Neural progenitor cell (in vitro differentiated cells): ENCODE results near the gene DERL2. TPM values are rescaled to one million over a fixed set of nuclear protein-coding genes. Genes with fewer than 3 reads are reported as not detected.

Experiments used
- DNase-seq: peaks from one replicate; pipeline ENCODE4 v3.0.0-alpha.2; 2016; ENCODE audit warnings: low spot score
- H2AFZ ChIP-seq: fragments of 200-600 bp; sonication (generic); replicated peaks from 2 replicates; pipeline ENCODE4 v1.6.1; 2016; ENCODE audit warnings: antibody characterized with exemption
- H3F3A ChIP-seq: fragments of 200-600 bp; sonication (generic); 2 replicates; pipeline ENCODE4 v1.6.1; 2016; ENCODE audit warnings: antibody characterized with exemption, low read depth
- H3K27ac ChIP-seq: fragments of 200-600 bp; sonication (generic); 2 replicates; pipeline ENCODE4 v1.5.1; 2016; ENCODE audit warnings: mild to moderate bottlenecking
- H3K27me3 ChIP-seq: fragments of 200-600 bp; sonication (generic); 2 replicates; pipeline ENCODE4 v1.6.1; 2016; ENCODE audit warnings: mild to moderate bottlenecking, moderate library complexity
- H3K36me3 ChIP-seq: fragments of 200-600 bp; sonication (generic); 2 replicates; pipeline ENCODE4 v1.5.1; 2016
- H3K4me1 ChIP-seq: fragments of 200-600 bp; sonication (generic); 2 replicates; pipeline ENCODE4 v1.6.1; 2016; ENCODE audit warnings: mixed run types
- H3K4me2 ChIP-seq: fragments of 200-600 bp; sonication (generic); 2 replicates; pipeline ENCODE4 v1.6.1; 2016
- H3K4me3 ChIP-seq: fragments of 200-600 bp; sonication (generic); 2 replicates; pipeline ENCODE4 v1.5.1; 2016
- H3K79me2 ChIP-seq: fragments of 200-600 bp; sonication (generic); 2 replicates; pipeline ENCODE4 v1.6.1; 2016; ENCODE audit warnings: low read depth
- H3K9ac ChIP-seq: fragments of 200-600 bp; sonication (generic); 2 replicates; pipeline ENCODE4 v1.6.1; 2016
- H3K9me3 ChIP-seq: fragments of 200-600 bp; sonication (generic); 2 replicates; pipeline ENCODE4 v1.5.1; 2016; ENCODE audit warnings: low read depth
- H4K20me1 ChIP-seq: fragments of 200-600 bp; sonication (generic); 2 replicates; pipeline ENCODE4 v1.6.1; 2016; ENCODE audit warnings: low read depth
- H3K27ac Mint-ChIP-seq: 3 replicates; pipeline ENCODE4 v1.8.0; 2021; ENCODE audit warnings: mixed read lengths
- H3K27me3 Mint-ChIP-seq: 2 replicates; pipeline ENCODE4 v1.8.0; 2022; ENCODE audit warnings: low read depth, mild to moderate bottlenecking, inconsistent platforms, moderate library complexity, mixed read lengths; ENCODE audit not compliant: insufficient read depth
- H3K36me3 Mint-ChIP-seq: 3 replicates; pipeline ENCODE4 v1.8.0; 2021; ENCODE audit warnings: mixed read lengths
- H3K4me1 Mint-ChIP-seq: 3 replicates; pipeline ENCODE4 v1.8.0; 2021; ENCODE audit warnings: mixed read lengths
- H3K4me3 Mint-ChIP-seq: 3 replicates; pipeline ENCODE4 v1.8.0; 2021; ENCODE audit warnings: mild to moderate bottlenecking, moderate library complexity, mixed read lengths
- H3K9me3 Mint-ChIP-seq: 3 replicates; pipeline ENCODE4 v1.8.0; 2020; ENCODE audit warnings: mixed read lengths
- CTCF ChIP-seq: fragments of 200-600 bp; sonication (generic); IDR thresholded peaks from 2 replicates; pipeline ENCODE4 v1.5.1; 2017; ENCODE audit warnings: antibody characterized with exemption, mild to moderate bottlenecking
- EZH2 ChIP-seq: fragments of 200-600 bp; sonication (generic); IDR thresholded peaks from 2 replicates; pipeline ENCODE4 v1.6.1; 2017; ENCODE audit warnings: antibody characterized with exemption, mild to moderate bottlenecking, moderate library complexity
- EZH2phosphoT487 ChIP-seq: fragments of 200-600 bp; sonication (generic); IDR thresholded peaks from 2 replicates; pipeline ENCODE4 v1.6.1; 2017; ENCODE audit warnings: antibody characterized with exemption
- total RNA-seq: library from RNA; depleted of rRNA; stranded (reverse); fragments of >200 nt; gene quantifications from 2 replicates; pipeline ENCODE4 v1.2.3, GENCODE V29; 2015; ENCODE audit warnings: low replicate concordance

Gene DERL2
- 40.9 and 47.8 TPM in 2 replicates for total RNA-seq

DNA sequence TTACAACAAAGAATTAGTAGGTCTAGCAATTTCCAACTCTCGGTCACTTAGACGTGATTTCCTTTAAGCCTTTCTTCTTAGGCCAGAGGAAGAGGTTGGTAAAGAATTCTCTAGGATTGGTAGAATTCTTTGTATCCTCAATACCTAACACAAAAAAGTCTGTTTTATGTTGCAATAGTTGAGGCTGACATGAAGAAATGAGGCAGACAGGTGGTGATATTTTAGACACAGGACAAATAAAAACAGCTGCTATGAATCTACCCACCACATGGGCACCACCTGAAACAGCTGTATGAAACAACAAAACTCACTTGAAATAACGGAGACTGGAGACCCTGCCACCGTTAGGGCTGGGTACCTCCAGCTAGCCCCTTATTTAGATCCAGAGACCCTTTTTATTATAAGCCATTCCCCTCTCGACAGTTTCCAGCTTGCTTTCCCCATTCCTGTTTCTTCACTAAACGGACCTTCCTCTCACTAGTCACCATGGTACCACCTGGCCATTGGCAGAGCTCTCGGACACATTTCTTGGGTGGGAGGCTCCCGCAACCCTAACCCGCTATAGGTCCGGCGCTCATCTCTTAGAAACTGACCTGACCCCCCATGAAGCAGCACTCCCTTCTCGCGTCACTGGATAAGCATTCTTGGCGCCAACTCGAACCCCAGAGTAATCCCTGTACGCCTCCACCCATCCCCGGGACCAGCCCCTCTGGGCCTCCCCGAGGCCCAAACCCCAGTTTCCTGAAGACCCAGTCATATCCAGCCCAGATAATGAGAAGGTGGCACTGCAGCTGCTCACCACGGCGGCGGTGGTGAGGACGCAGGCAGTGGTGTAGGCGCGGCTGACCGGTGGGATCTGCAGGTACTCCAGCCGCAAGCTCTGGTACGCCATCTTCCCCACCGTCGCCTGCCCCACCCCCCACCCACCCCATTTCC is at the start of gene DERL2:
DERL2 (minus strand) TSS at position 909 of the 936 bp plus-strand sequence; CDS start at position 892, 17 bp downstream.
- Mint-ChIP-seq H3K27ac (peak within 1 kb of the TSS; percentile 99), H3K4me3 (peak within 1 kb of the TSS; percentile 97), H3K9me3 (no peaks in the 10 kb centered on the region), H3K27me3 (no peaks in the 10 kb centered on the region), H3K36me3 (peaks cover 41% of the 10 kb centered on the region), H3K4me1 (peaks cover 26% of the 10 kb centered on the region)
- H3K4me2 ChIP-seq = peak within 1 kb of the TSS; percentile 91
- peaks cover 22% of the 10 kb centered on the region for H3F3A ChIP-seq
- peak within 1 kb of the TSS; percentile 100 for H3K27ac ChIP-seq
- peak within 1 kb of the TSS; percentile 98 for H3K9ac ChIP-seq
- peak within 1 kb of the TSS; percentile 84 for H2AFZ ChIP-seq
- peak; percentile 78 for DNase-seq
- no peaks in the 10 kb centered on the region for H3K27me3 ChIP-seq
- H3K9me3 ChIP-seq = no peaks in the 10 kb centered on the region
- no peak for TF ChIP-seq CTCF
- no peak for TF ChIP-seq EZH2
- no peak for TF ChIP-seq EZH2phosphoT487
- H3K36me3 ChIP-seq = peaks cover 21% of the 10 kb centered on the region
- H3K4me3 ChIP-seq = peak within 1 kb of the TSS; percentile 91
- peaks cover 86% of the 10 kb centered on the region for H3K79me2 ChIP-seq
- peaks cover 16% of the 10 kb centered on the region for H4K20me1 ChIP-seq
- H3K4me1 ChIP-seq = peaks cover 15% of the 10 kb centered on the region

DNA sequence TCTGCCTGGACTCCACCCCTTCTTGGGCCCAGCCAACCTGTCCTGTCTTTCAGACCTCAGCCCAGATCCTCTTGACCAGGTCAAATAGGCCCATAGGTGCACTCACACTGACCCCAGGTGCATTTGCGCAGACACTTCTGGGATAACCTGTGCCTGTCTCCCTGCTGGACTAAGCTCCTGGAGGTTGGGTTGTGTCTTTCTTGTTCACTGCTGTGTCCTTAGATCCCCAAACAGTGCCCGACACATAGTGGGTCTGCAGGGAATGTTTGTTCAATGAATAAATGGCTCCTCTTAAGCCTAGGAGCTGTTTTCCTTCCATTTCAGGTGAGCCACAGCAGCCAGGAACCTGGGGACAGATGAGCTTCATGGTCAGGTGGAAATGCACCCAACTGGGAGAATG is 49.5 kb upstream of the DERL2 start:
- no peak overlapping the region for H3K4me2 ChIP-seq
- no peak overlapping the region for H3K4me3 ChIP-seq
- Mint-ChIP-seq H3K27ac (peak overlapping the region; percentile 69), H3K9me3 (no peaks in the 10 kb centered on the region), H3K27me3 (no peaks in the 10 kb centered on the region), H3K4me1 (peaks cover 16% of the 10 kb centered on the region), H3K4me3 (no peak overlapping the region), H3K36me3 (no peaks in the 10 kb centered on the region)
- H2AFZ ChIP-seq = no peak overlapping the region
- H3K36me3 ChIP-seq = no peaks in the 10 kb centered on the region
- H3K9me3 ChIP-seq = no peaks in the 10 kb centered on the region
- H3K27me3 ChIP-seq = no peaks in the 10 kb centered on the region
- DNase-seq = no peak
- H3K4me1 ChIP-seq = no peaks in the 10 kb centered on the region
- H4K20me1 ChIP-seq = no peaks in the 10 kb centered on the region
- H3K9ac ChIP-seq = no peak overlapping the region
- no peaks in the 10 kb centered on the region for H3K79me2 ChIP-seq
- no peak overlapping the region for H3K27ac ChIP-seq
- no peak for TF ChIP-seq EZH2
- TF ChIP-seq EZH2phosphoT487 = no peak
- no peak for TF ChIP-seq CTCF
- no peaks in the 10 kb centered on the region for H3F3A ChIP-seq

GRCh38 chr17:5533486-5534315 is 47.7 kb upstream of the DERL2 start:
- Histone ChIP-seq H2AFZ (no peak overlapping the region), H3K27me3 (no peaks in the 10 kb centered on the region), H3F3A (no peaks in the 10 kb centered on the region), H3K4me3 (no peak overlapping the region), H3K9me3 (no peaks in the 10 kb centered on the region), H3K79me2 (no peaks in the 10 kb centered on the region), H3K9ac (no peak overlapping the region), H3K27ac (no peak overlapping the region), H3K36me3 (no peaks in the 10 kb centered on the region), H3K4me1 (no peaks in the 10 kb centered on the region), H3K4me2 (no peak overlapping the region), H4K20me1 (no peaks in the 10 kb centered on the region)
- Mint-ChIP-seq H3K4me3 (no peak overlapping the region), H3K27ac (peak overlapping the region; percentile 91), H3K4me1 (peaks cover 14% of the 10 kb centered on the region), H3K36me3 (no peaks in the 10 kb centered on the region), H3K9me3 (no peaks in the 10 kb centered on the region), H3K27me3 (no peaks in the 10 kb centered on the region)
- no peak for DNase-seq
- TF ChIP-seq CTCF = no peak
- no peak for TF ChIP-seq EZH2
